ENCODE data around the gene HTR5A. TPM values are rescaled to one million over a fixed set of nuclear protein-coding genes. Genes with fewer than 3 reads are reported as not detected.

The HTR5A gene
- total RNA-seq, 1 experiment from 2014 or later: not detected

GRCh38 chr7:155059703-155060102 lies 10.4 kb upstream of the HTR5A start:
- Histone ChIP-seq H3K36me3 (ENCODE audit: control insufficient read depth, insufficient read depth, low read length) (no peaks in the 10 kb centered on the region), H3K4me3 (ENCODE audit: low read depth in 2 of 2, low read length in 2 of 2) (no peak overlapping the region), H3K27ac (ENCODE audit: low read length) (no peak overlapping the region), H3K9me3 (ENCODE audit: control insufficient read depth, insufficient read depth, low read depth, low read length) (no peaks in the 10 kb centered on the region), H3K4me1 (ENCODE audit: control insufficient read depth, insufficient read depth, low read length) (no peaks in the 10 kb centered on the region), H3K27me3 (ENCODE audit: control insufficient read depth, insufficient read depth, low read length) (no peaks in the 10 kb centered on the region)
- BruUV-seq (replicated peaks): no TSS peak
- ChIA-PET CTCF (no interaction called here), POLR2A (no interaction called here)
- intact Hi-C loops (cut with micrococcal nuclease; ENCODE audit: unreplicated experiment) (no loop called here), in situ Hi-C loops (cut with HindIII; ENCODE audit: low pct_unique_long_range_greater_than_20kb, low sequenced_read_pairs) (no loop called here)
- no peak for TF ChIP-seq TCF7L2 (IDR thresholded peaks at IDR 0.05; ENCODE audit: low read depth, low read length)
- TF ChIP-seq, protein P1, sequence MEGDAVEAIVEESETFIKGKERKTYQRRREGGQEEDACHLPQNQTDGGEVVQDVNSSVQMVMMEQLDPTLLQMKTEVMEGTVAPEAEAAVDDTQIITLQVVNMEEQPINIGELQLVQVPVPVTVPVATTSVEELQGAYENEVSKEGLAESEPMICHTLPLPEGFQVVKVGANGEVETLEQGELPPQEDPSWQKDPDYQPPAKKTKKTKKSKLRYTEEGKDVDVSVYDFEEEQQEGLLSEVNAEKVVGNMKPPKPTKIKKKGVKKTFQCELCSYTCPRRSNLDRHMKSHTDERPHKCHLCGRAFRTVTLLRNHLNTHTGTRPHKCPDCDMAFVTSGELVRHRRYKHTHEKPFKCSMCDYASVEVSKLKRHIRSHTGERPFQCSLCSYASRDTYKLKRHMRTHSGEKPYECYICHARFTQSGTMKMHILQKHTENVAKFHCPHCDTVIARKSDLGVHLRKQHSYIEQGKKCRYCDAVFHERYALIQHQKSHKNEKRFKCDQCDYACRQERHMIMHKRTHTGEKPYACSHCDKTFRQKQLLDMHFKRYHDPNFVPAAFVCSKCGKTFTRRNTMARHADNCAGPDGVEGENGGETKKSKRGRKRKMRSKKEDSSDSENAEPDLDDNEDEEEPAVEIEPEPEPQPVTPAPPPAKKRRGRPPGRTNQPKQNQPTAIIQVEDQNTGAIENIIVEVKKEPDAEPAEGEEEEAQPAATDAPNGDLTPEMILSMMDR (IDR thresholded peaks at IDR 0.05): no peak
- TF ChIP-seq, protein P2, sequence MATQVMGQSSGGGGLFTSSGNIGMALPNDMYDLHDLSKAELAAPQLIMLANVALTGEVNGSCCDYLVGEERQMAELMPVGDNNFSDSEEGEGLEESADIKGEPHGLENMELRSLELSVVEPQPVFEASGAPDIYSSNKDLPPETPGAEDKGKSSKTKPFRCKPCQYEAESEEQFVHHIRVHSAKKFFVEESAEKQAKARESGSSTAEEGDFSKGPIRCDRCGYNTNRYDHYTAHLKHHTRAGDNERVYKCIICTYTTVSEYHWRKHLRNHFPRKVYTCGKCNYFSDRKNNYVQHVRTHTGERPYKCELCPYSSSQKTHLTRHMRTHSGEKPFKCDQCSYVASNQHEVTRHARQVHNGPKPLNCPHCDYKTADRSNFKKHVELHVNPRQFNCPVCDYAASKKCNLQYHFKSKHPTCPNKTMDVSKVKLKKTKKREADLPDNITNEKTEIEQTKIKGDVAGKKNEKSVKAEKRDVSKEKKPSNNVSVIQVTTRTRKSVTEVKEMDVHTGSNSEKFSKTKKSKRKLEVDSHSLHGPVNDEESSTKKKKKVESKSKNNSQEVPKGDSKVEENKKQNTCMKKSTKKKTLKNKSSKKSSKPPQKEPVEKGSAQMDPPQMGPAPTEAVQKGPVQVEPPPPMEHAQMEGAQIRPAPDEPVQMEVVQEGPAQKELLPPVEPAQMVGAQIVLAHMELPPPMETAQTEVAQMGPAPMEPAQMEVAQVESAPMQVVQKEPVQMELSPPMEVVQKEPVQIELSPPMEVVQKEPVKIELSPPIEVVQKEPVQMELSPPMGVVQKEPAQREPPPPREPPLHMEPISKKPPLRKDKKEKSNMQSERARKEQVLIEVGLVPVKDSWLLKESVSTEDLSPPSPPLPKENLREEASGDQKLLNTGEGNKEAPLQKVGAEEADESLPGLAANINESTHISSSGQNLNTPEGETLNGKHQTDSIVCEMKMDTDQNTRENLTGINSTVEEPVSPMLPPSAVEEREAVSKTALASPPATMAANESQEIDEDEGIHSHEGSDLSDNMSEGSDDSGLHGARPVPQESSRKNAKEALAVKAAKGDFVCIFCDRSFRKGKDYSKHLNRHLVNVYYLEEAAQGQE (IDR thresholded peaks at IDR 0.05; ENCODE audit: insufficient read depth in 1 of 2, low read depth in 2 of 2, low read length in 1 of 2): no peak
- TF ChIP-seq SIN3A (IDR thresholded peaks at IDR 0.05; ENCODE audit: borderline replicate concordance, insufficient read depth, low read depth, low read length): no peak
- no peak for TF ChIP-seq POLR2AphosphoS5 (IDR thresholded peaks at IDR 0.05; ENCODE audit: low read depth, low read length)
- DNase-seq (ENCODE audit: low read depth, low spot score) (no peak), ATAC-seq (no peak)

DNA sequence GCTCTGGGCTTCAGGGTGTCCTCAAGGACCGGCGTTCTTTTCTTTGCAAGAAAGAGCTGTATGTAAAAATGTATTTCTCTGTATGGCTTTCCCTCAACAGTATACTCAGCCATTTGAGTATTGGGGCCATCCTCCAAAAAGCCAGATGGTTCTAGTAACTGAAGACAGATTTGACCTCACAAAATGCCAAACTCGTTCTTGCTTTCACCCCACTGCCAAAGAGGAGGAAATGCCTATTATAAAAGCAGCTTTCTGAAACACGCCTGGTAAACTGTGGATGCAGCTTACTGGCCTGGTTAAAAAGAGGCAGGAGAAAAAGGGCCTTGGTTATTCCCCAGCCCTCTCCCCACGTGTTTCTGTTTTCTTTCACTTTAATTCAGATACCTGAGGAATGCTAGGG lies 7.7 kb upstream of the HTR5A start:
- ChIA-PET POLR2A (no interaction called here), CTCF (no interaction called here)
- no TSS peak for BruUV-seq (replicated peaks)

More for the DNA sequence above, 7.7 kb upstream of the HTR5A start:
- DNase-seq (ENCODE audit: low read depth, low spot score): no peak
- no peak overlapping the region for H3K4me3 ChIP-seq (ENCODE audit: low read depth in 2 of 2, low read length in 2 of 2)
- intact Hi-C loops (cut with micrococcal nuclease; ENCODE audit: unreplicated experiment) (no loop called here), in situ Hi-C loops (cut with HindIII; ENCODE audit: low pct_unique_long_range_greater_than_20kb, low sequenced_read_pairs) (no loop called here)
- H3K36me3 ChIP-seq (ENCODE audit: control insufficient read depth, insufficient read depth, low read length): no peaks in the 10 kb centered on the region
- no peak for ATAC-seq
- no peaks in the 10 kb centered on the region for H3K27me3 ChIP-seq (ENCODE audit: control insufficient read depth, insufficient read depth, low read length)
- no peak for TF ChIP-seq SIN3A (IDR thresholded peaks at IDR 0.05; ENCODE audit: borderline replicate concordance, insufficient read depth, low read depth, low read length)
- TF ChIP-seq, protein P1 (IDR thresholded peaks at IDR 0.05): no peak
- no peak for TF ChIP-seq POLR2AphosphoS5 (IDR thresholded peaks at IDR 0.05; ENCODE audit: low read depth, low read length)
- no peak for TF ChIP-seq TCF7L2 (IDR thresholded peaks at IDR 0.05; ENCODE audit: low read depth, low read length)
- TF ChIP-seq, protein P2 (IDR thresholded peaks at IDR 0.05; ENCODE audit: insufficient read depth in 1 of 2, low read depth in 2 of 2, low read length in 1 of 2): no peak
- H3K4me1 ChIP-seq (ENCODE audit: control insufficient read depth, insufficient read depth, low read length): peaks cover 8% of the 10 kb centered on the region; the same call in 1 of the 2 replicates
- no peak overlapping the region for H3K27ac ChIP-seq (ENCODE audit: low read length)
- H3K9me3 ChIP-seq (ENCODE audit: control insufficient read depth, insufficient read depth, low read depth, low read length): no peaks in the 10 kb centered on the region
